NB4 (cell line): ENCODE data around the gene METAP1.

ENCODE experiments used
- MYC ChIP-seq: IDR thresholded peaks from 2 replicates; pipeline ENCODE4 v1.6.1; 2011; ENCODE audit warnings: low read depth, low read length
- POLR2A ChIP-seq: IDR thresholded peaks from 2 replicates; pipeline ENCODE4 v1.6.1; 2011; ENCODE audit warnings: mild to moderate bottlenecking; ENCODE audit not compliant: insufficient read length; ENCODE audit errors: extremely low read depth
- TF ChIP-seq, protein P1 (sequence below): IDR thresholded peaks from one replicate; pipeline ENCODE4 v1.5.1; 2012; ENCODE audit warnings: low read depth, low read length
- TF ChIP-seq, protein P2 (sequence below): IDR thresholded peaks from 2 replicates; pipeline ENCODE4 v1.6.1; 2011; ENCODE audit warnings: low read depth, low read length

- TF ChIP-seq, protein P1, sequence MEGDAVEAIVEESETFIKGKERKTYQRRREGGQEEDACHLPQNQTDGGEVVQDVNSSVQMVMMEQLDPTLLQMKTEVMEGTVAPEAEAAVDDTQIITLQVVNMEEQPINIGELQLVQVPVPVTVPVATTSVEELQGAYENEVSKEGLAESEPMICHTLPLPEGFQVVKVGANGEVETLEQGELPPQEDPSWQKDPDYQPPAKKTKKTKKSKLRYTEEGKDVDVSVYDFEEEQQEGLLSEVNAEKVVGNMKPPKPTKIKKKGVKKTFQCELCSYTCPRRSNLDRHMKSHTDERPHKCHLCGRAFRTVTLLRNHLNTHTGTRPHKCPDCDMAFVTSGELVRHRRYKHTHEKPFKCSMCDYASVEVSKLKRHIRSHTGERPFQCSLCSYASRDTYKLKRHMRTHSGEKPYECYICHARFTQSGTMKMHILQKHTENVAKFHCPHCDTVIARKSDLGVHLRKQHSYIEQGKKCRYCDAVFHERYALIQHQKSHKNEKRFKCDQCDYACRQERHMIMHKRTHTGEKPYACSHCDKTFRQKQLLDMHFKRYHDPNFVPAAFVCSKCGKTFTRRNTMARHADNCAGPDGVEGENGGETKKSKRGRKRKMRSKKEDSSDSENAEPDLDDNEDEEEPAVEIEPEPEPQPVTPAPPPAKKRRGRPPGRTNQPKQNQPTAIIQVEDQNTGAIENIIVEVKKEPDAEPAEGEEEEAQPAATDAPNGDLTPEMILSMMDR, result no peak
- TF ChIP-seq POLR2A, result no peak
- TF ChIP-seq, protein P2, sequence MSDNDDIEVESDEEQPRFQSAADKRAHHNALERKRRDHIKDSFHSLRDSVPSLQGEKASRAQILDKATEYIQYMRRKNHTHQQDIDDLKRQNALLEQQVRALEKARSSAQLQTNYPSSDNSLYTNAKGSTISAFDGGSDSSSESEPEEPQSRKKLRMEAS, result no peak
- TF ChIP-seq MYC, result no peak
Observed at GRCh38 chr4:98993419-98994071, 2.0 kb upstream of the METAP1 start.
